ENCODE measurements around the gene AFF1.

- TF ChIP-seq CTCF (IDR thresholded peaks at IDR 0.05; ENCODE audit: insufficient read depth, low read length, poor library complexity, severe bottlenecking) (no peak), EZH2phosphoT487 (conservative IDR thresholded peaks at IDR 0.05; ENCODE audit: low read length) (no peak)
These were observed 5.1 kb downstream of the AFF1 start for GRCh38 chr4:86939729-86940575.
